Choroid plexus epithelial cell (primary cell): ENCODE measurements around the gene PTPRT.

Experiments
- DNase-seq: peaks from one replicate; pipeline ENCODE4 v3.0.0-alpha.2; 2010; ENCODE audit warnings: low read depth
- H3K4me3 ChIP-seq: 2 replicates; pipeline ENCODE4 v1.5.1; 2011; ENCODE audit warnings: low read depth, mild to moderate bottlenecking, control low read depth, low read length, moderate library complexity
- TF ChIP-seq, protein P1 (sequence below): conservative IDR thresholded peaks from 2 replicates; pipeline ENCODE4 v1.5.1; 2011; ENCODE audit warnings: low read depth, mild to moderate bottlenecking, control low read depth, inconsistent platforms, low read length, moderate library complexity

Gene PTPRT

DNA sequence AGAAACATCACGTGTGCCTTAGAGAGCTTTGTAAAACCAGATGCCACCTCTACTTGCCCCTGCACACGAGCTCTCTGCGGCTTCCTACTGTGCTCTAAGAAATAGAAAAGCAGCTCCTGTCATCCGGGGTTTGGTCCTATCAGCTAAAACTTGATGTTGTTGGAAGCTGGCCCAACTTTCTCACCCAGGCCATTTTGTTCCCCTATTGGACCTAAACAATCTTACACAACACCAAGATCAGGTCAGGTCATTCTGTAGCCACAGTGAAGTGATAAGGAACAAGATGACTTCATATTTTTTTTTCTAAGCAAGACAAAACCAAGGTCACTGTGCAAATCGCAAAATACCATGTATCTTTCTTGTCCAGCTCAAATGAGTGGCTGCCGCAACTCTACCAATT is 486.0 kb downstream of the PTPRT start:
- H3K4me3 ChIP-seq = no peak overlapping the region
- no peak for DNase-seq
- TF ChIP-seq, protein P1, sequence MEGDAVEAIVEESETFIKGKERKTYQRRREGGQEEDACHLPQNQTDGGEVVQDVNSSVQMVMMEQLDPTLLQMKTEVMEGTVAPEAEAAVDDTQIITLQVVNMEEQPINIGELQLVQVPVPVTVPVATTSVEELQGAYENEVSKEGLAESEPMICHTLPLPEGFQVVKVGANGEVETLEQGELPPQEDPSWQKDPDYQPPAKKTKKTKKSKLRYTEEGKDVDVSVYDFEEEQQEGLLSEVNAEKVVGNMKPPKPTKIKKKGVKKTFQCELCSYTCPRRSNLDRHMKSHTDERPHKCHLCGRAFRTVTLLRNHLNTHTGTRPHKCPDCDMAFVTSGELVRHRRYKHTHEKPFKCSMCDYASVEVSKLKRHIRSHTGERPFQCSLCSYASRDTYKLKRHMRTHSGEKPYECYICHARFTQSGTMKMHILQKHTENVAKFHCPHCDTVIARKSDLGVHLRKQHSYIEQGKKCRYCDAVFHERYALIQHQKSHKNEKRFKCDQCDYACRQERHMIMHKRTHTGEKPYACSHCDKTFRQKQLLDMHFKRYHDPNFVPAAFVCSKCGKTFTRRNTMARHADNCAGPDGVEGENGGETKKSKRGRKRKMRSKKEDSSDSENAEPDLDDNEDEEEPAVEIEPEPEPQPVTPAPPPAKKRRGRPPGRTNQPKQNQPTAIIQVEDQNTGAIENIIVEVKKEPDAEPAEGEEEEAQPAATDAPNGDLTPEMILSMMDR = no peak

DNA sequence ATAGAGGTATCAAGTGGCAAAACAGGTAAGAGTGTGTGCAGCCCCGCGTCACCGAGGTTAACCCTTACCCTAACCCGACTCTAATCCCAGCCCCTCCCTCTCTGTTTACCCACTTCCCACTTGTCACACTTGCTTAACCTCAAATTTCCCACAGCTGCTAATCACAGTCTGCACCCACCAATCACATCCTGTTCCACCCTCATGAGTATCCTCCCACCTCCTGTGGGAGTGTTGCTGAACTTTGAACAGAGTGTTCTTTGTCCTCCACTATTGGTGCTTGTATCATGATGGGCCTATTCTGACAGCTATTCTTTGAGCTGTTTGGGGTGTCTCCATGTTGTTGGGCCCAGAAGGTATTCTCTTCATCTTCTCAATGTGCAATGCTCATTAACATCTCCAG is 487.8 kb downstream of the PTPRT start:
- no peak overlapping the region for H3K4me3 ChIP-seq
- TF ChIP-seq, protein P1 = no peak
- DNase-seq = no peak

DNA sequence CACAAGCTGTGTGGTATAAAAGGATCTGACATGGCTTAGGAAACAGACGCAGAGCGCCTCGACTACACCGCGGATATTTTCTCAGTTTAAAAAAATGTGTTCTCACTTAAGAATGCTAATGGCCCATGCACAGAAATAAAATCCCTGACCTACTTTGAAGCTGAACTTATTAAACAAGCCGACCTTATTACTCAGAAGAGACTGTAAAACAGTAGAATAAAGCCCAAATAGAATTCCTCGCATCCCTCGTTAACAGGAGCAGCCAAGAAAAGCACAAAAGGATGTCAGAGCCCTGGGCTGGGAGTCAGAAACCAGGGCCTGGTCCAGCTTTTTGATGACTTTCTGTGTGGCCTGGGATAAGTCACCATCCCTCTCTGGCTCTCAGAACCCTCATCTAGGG is 489.3 kb downstream of the PTPRT start:
- no peak for DNase-seq
- TF ChIP-seq, protein P1 = no peak
- H3K4me3 ChIP-seq = no peak overlapping the region

DNA sequence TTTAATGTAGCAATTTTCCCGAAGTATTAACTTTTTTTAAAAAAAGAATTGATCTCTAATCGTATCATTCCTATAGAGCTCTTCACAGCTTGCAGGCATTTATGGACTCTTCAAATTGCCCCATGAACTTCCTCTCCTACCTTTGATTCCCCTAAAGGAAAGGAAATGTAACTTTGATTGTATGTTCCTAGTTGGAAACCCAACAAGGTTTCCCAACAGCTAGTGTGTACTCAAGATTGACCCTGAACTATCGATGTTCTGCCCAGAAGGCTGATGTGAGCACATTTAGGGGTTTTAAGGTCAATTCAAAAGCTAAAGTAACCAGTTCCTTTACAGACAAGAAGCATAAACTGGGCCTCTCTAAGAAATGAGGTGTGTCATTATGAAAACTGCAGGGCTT is 491.7 kb downstream of the PTPRT start:
- no peak overlapping the region for H3K4me3 ChIP-seq
- no peak for DNase-seq
- TF ChIP-seq, protein P1 = no peak

DNA sequence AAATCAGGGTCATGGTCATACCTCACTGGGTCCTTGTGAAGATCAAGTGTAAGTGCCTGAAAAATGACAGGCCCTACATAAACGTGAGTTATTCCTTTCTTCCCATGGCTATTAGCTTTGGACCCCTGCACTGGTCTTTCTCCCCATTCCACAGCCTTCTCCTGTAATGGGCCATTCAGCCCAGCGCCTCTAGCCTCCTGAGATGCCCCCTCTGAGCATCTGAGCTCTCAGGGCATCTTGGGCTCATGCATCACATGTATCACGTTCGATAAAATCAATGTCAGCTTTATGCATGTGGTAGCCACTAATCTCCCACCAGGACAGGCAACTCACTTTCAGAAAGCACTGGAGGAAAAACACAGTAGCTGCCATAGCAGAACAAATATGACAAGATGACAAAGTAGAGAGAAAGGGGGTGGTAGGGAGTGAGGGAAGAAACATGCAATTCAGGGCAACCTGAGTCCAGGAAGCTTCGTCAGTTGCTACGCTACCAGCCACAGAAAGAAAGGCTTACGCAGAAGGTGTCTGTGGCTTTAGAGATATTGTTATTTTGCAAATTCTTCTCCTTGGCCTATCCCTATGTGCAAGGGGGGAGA is 498.8 kb downstream of the PTPRT start:
- TF ChIP-seq, protein P1 = no peak
- H3K4me3 ChIP-seq = no peak overlapping the region
- no peak for DNase-seq

DNA sequence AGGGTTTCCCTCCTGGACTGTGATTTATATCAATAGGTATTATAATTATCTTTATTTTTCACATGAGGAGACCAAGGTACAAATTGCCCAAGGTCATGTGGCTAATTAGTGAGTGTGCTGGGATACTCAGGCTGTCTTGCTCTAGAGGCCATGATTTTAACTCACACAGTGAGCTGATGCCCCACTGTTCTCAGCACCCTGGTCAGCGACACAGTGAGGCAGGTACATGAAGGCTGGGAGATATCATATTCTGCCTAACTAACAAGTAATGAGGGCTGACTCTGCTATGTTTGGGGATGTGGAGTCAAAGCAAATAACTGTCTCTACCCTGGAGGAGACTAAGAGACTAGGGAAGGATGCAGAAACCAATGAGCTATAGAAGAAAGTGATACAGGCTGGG is 501.1 kb downstream of the PTPRT start:
- DNase-seq = no peak
- no peak overlapping the region for H3K4me3 ChIP-seq
- TF ChIP-seq, protein P1 = no peak

DNA sequence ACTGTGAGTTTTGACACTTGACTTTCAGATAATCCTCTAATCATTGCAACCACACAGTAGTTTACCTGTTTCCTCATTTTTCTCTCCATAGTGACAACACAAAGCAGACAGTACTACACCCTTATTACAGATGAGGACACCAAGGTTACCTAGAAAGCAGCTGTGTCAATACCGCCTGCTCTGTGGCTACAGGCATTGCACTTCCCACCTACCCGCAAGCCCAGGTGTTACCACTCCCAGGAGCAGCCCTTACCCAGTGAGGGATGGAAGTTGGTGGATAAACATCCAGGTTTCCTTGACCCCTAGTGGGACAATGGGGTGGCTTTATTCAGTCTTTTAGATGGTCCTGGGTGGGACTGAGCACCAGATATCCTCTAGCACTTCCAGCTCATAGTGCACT is 503.6 kb downstream of the PTPRT start:
- H3K4me3 ChIP-seq = no peak overlapping the region
- TF ChIP-seq, protein P1 = no peak
- DNase-seq = no peak
